Parathyroid adenoma (tissue), 2 donors: ENCODE measurements around the gene SELENOT.
"Not testable (repeated sequence)": the region's sequence is repeated elsewhere in the genome, so short reads cannot be mapped to it uniquely, and the experiment has no call there.

Experiments used
- H2AFZ ChIP-seq: fragments of 300-600 bp; sonication (generic); one replicate; pipeline ENCODE4 v1.7.0; 2017; ENCODE audit warnings: antibody characterized with exemption, mild to moderate bottlenecking
- H3K27ac ChIP-seq: fragments of 300-600 bp; sonication (generic); one replicate; pipeline ENCODE4 v1.7.0; 2017
- H3K27me3 ChIP-seq: fragments of 300-600 bp; sonication (generic); one replicate; pipeline ENCODE4 v1.7.0; 2017; ENCODE audit warnings: low read length; ENCODE audit not compliant: control insufficient read depth, insufficient read depth
- H3K36me3 ChIP-seq: fragments of 300-600 bp; sonication (generic); one replicate; pipeline ENCODE4 v1.7.0; 2017; ENCODE audit warnings: low read length; ENCODE audit not compliant: control insufficient read depth, insufficient read depth
- H3K4me1 ChIP-seq: fragments of 300-600 bp; sonication (generic); one replicate; pipeline ENCODE4 v1.7.0; 2017; ENCODE audit warnings: control low read depth
- H3K4me2 ChIP-seq: fragments of 300-600 bp; sonication (generic); one replicate; pipeline ENCODE4 v1.7.0; 2017; ENCODE audit warnings: low read length
- H3K4me3 ChIP-seq: fragments of 300-600 bp; sonication (generic); one replicate; pipeline ENCODE4 v1.7.0; 2017; ENCODE audit warnings: low read depth, low read length
- H3K79me2 ChIP-seq: fragments of 300-600 bp; sonication (generic); one replicate; pipeline ENCODE4 v1.7.0; 2017; ENCODE audit warnings: control low read depth
- H3K9ac ChIP-seq: fragments of 300-600 bp; sonication (generic); one replicate; pipeline ENCODE4 v1.7.0; 2017; ENCODE audit warnings: mild to moderate bottlenecking
- H3K9me3 ChIP-seq: fragments of 300-600 bp; sonication (generic); one replicate; pipeline ENCODE4 v1.7.0; 2017; ENCODE audit warnings: low read length; ENCODE audit not compliant: control insufficient read depth
- CTCF ChIP-seq: fragments of 300-600 bp; sonication (generic); IDR thresholded peaks from one replicate; pipeline ENCODE4 v1.7.0; 2017; ENCODE audit warnings: antibody characterized with exemption, mild to moderate bottlenecking
- donor health status: primary hyperparathyroidism.

The SELENOT gene

GRCh38 chr3:150620002-150620689 lies 17.0 kb downstream of the SELENOT start:
- Histone ChIP-seq H2AFZ (no peak overlapping the region), H3K4me2 (no peak overlapping the region), H3K4me3 (no peak overlapping the region), H3K4me1 (no peaks in the 10 kb centered on the region), H3K27me3 (no peaks in the 10 kb centered on the region), H3K36me3 (no peaks in the 10 kb centered on the region), H3K9me3 (no peaks in the 10 kb centered on the region), H3K27ac (no peak overlapping the region), H3K9ac (no peak overlapping the region), H3K79me2 (peaks cover 35% of the 10 kb centered on the region)
- TF ChIP-seq CTCF, result no peak

GRCh38 chr3:150622955-150623354 lies 19.8 kb downstream of the SELENOT start:
- H3K4me3 ChIP-seq, H2AFZ ChIP-seq, H3K9ac ChIP-seq, H3K36me3 ChIP-seq, H3K4me1 ChIP-seq, H3K9me3 ChIP-seq, H3K27me3 ChIP-seq, H3K4me2 ChIP-seq, H3K27ac ChIP-seq: not testable (repeated sequence)
- H3K79me2 ChIP-seq, result peaks cover 20% of the 10 kb centered on the region

- Histone ChIP-seq H3K4me1 (no peaks in the 10 kb centered on the region), H3K79me2 (peaks cover 11% of the 10 kb centered on the region), H3K9me3 (no peaks in the 10 kb centered on the region), H3K4me2 (no peak overlapping the region), H3K27me3 (no peaks in the 10 kb centered on the region), H3K4me3 (no peak overlapping the region), H3K36me3 (no peaks in the 10 kb centered on the region), H3K27ac (no peak overlapping the region), H3K9ac (no peak overlapping the region), H2AFZ (no peak overlapping the region)
- TF ChIP-seq CTCF, result no peak
Measured at GRCh38 chr3:150623945-150624344, 20.8 kb downstream of the SELENOT start.

- Histone ChIP-seq H3K4me2 (no peak overlapping the region), H3K79me2 (no peaks in the 10 kb centered on the region), H3K9ac (no peak overlapping the region), H3K9me3 (no peaks in the 10 kb centered on the region), H3K4me3 (no peak overlapping the region), H3K27me3 (no peaks in the 10 kb centered on the region), H2AFZ (no peak overlapping the region), H3K4me1 (no peaks in the 10 kb centered on the region), H3K36me3 (no peaks in the 10 kb centered on the region), H3K27ac (no peak overlapping the region)
- no peak for TF ChIP-seq CTCF
Measured at GRCh38 chr3:150626148-150626930, 23.2 kb downstream of the SELENOT start.

- H3K4me2 ChIP-seq, result no peak overlapping the region
- no peak overlapping the region for H3K27ac ChIP-seq
- no peak overlapping the region for H2AFZ ChIP-seq
- no peak overlapping the region for H3K9ac ChIP-seq
- TF ChIP-seq CTCF, result no peak
- H3K4me3 ChIP-seq, result no peak overlapping the region
- H3K36me3 ChIP-seq, result no peaks in the 10 kb centered on the region
- H3K4me1 ChIP-seq, result no peaks in the 10 kb centered on the region
- no peaks in the 10 kb centered on the region for H3K9me3 ChIP-seq
- no peaks in the 10 kb centered on the region for H3K79me2 ChIP-seq
- H3K27me3 ChIP-seq, result no peaks in the 10 kb centered on the region
Measured at GRCh38 chr3:150627557-150627956, 24.4 kb downstream of the SELENOT start.
